Neural progenitor cell (in vitro differentiated cells): ENCODE results near the gene PDP2. TPM values are rescaled to one million over a fixed set of nuclear protein-coding genes. Genes with fewer than 3 reads are reported as not detected.
A peak's percentile ranks its signal among the peaks of the same experiment; 100 is the strongest.

Experiments
- DNase-seq: peaks from one replicate; pipeline ENCODE4 v3.0.0-alpha.2; 2016; ENCODE audit warnings: low spot score
- H2AFZ ChIP-seq: fragments of 200-600 bp; sonication (generic); replicated peaks from 2 replicates; pipeline ENCODE4 v1.6.1; 2016; ENCODE audit warnings: antibody characterized with exemption
- H3F3A ChIP-seq: fragments of 200-600 bp; sonication (generic); 2 replicates; pipeline ENCODE4 v1.6.1; 2016; ENCODE audit warnings: antibody characterized with exemption, low read depth
- H3K27ac ChIP-seq: fragments of 200-600 bp; sonication (generic); 2 replicates; pipeline ENCODE4 v1.5.1; 2016; ENCODE audit warnings: mild to moderate bottlenecking
- H3K27me3 ChIP-seq: fragments of 200-600 bp; sonication (generic); 2 replicates; pipeline ENCODE4 v1.6.1; 2016; ENCODE audit warnings: mild to moderate bottlenecking, moderate library complexity
- H3K36me3 ChIP-seq: fragments of 200-600 bp; sonication (generic); 2 replicates; pipeline ENCODE4 v1.5.1; 2016
- H3K4me1 ChIP-seq: fragments of 200-600 bp; sonication (generic); 2 replicates; pipeline ENCODE4 v1.6.1; 2016; ENCODE audit warnings: mixed run types
- H3K4me2 ChIP-seq: fragments of 200-600 bp; sonication (generic); 2 replicates; pipeline ENCODE4 v1.6.1; 2016
- H3K4me3 ChIP-seq: fragments of 200-600 bp; sonication (generic); 2 replicates; pipeline ENCODE4 v1.5.1; 2016
- H3K79me2 ChIP-seq: fragments of 200-600 bp; sonication (generic); 2 replicates; pipeline ENCODE4 v1.6.1; 2016; ENCODE audit warnings: low read depth
- H3K9ac ChIP-seq: fragments of 200-600 bp; sonication (generic); 2 replicates; pipeline ENCODE4 v1.6.1; 2016
- H3K9me3 ChIP-seq: fragments of 200-600 bp; sonication (generic); 2 replicates; pipeline ENCODE4 v1.5.1; 2016; ENCODE audit warnings: low read depth
- H4K20me1 ChIP-seq: fragments of 200-600 bp; sonication (generic); 2 replicates; pipeline ENCODE4 v1.6.1; 2016; ENCODE audit warnings: low read depth
- H3K27ac Mint-ChIP-seq: 3 replicates; pipeline ENCODE4 v1.8.0; 2021; ENCODE audit warnings: mixed read lengths
- H3K27me3 Mint-ChIP-seq: 2 replicates; pipeline ENCODE4 v1.8.0; 2022; ENCODE audit warnings: low read depth, mild to moderate bottlenecking, inconsistent platforms, moderate library complexity, mixed read lengths; ENCODE audit not compliant: insufficient read depth
- H3K36me3 Mint-ChIP-seq: 3 replicates; pipeline ENCODE4 v1.8.0; 2021; ENCODE audit warnings: mixed read lengths
- H3K4me1 Mint-ChIP-seq: 3 replicates; pipeline ENCODE4 v1.8.0; 2021; ENCODE audit warnings: mixed read lengths
- H3K4me3 Mint-ChIP-seq: 3 replicates; pipeline ENCODE4 v1.8.0; 2021; ENCODE audit warnings: mild to moderate bottlenecking, moderate library complexity, mixed read lengths
- H3K9me3 Mint-ChIP-seq: 3 replicates; pipeline ENCODE4 v1.8.0; 2020; ENCODE audit warnings: mixed read lengths
- CTCF ChIP-seq: fragments of 200-600 bp; sonication (generic); IDR thresholded peaks from 2 replicates; pipeline ENCODE4 v1.5.1; 2017; ENCODE audit warnings: antibody characterized with exemption, mild to moderate bottlenecking
- EZH2 ChIP-seq: fragments of 200-600 bp; sonication (generic); IDR thresholded peaks from 2 replicates; pipeline ENCODE4 v1.6.1; 2017; ENCODE audit warnings: antibody characterized with exemption, mild to moderate bottlenecking, moderate library complexity
- EZH2phosphoT487 ChIP-seq: fragments of 200-600 bp; sonication (generic); IDR thresholded peaks from 2 replicates; pipeline ENCODE4 v1.6.1; 2017; ENCODE audit warnings: antibody characterized with exemption
- total RNA-seq: library from RNA; depleted of rRNA; stranded (reverse); fragments of >200 nt; gene quantifications from 2 replicates; pipeline ENCODE4 v1.2.3, GENCODE V29; 2015; ENCODE audit warnings: low replicate concordance

PDP2 gene
- total RNA-seq, 1 donor from 2014 or later, result 6.6 TPM

GRCh38 chr16:66903544-66904427 lies 23.5 kb downstream of the PDP2 start:
- peak overlapping the region; percentile 83 for H3K27ac Mint-ChIP-seq
- H3F3A ChIP-seq, result no peaks in the 10 kb centered on the region
- H3K27me3 ChIP-seq, result no peaks in the 10 kb centered on the region
- no peaks in the 10 kb centered on the region for H3K4me1 ChIP-seq
- DNase-seq, result no peak
- H3K4me3 ChIP-seq, result no peak overlapping the region
- no peak overlapping the region for H3K9ac ChIP-seq
- H3K4me3 Mint-ChIP-seq, result no peak overlapping the region
- no peaks in the 10 kb centered on the region for H3K36me3 ChIP-seq
- peaks cover 12% of the 10 kb centered on the region for H3K27me3 Mint-ChIP-seq
- no peaks in the 10 kb centered on the region for H3K9me3 Mint-ChIP-seq
- H3K27ac ChIP-seq, result no peak overlapping the region
- no peak overlapping the region for H2AFZ ChIP-seq
- TF ChIP-seq EZH2 (no peak), EZH2phosphoT487 (no peak), CTCF (no peak)
- no peaks in the 10 kb centered on the region for H3K79me2 ChIP-seq
- H4K20me1 ChIP-seq, result no peaks in the 10 kb centered on the region
- H3K4me2 ChIP-seq, result no peak overlapping the region
- H3K9me3 ChIP-seq, result no peaks in the 10 kb centered on the region
- H3K4me1 Mint-ChIP-seq, result peaks cover 37% of the 10 kb centered on the region
- H3K36me3 Mint-ChIP-seq, result no peaks in the 10 kb centered on the region

GRCh38 chr16:66904428-66904845 lies 24.1 kb downstream of the PDP2 start:
- peaks cover 9% of the 10 kb centered on the region for H3K27me3 Mint-ChIP-seq
- H3K36me3 ChIP-seq, result no peaks in the 10 kb centered on the region
- no peak overlapping the region for H3K27ac ChIP-seq
- peaks cover 34% of the 10 kb centered on the region for H3K4me1 Mint-ChIP-seq
- H3K4me3 Mint-ChIP-seq, result no peak overlapping the region
- no peaks in the 10 kb centered on the region for H3K36me3 Mint-ChIP-seq
- H3K9me3 Mint-ChIP-seq, result no peaks in the 10 kb centered on the region
- H3K79me2 ChIP-seq, result no peaks in the 10 kb centered on the region
- H2AFZ ChIP-seq, result no peak overlapping the region
- H3K9me3 ChIP-seq, result no peaks in the 10 kb centered on the region
- H3K9ac ChIP-seq, result no peak overlapping the region
- no peaks in the 10 kb centered on the region for H3K27me3 ChIP-seq
- no peak for DNase-seq
- no peak overlapping the region for H3K4me2 ChIP-seq
- no peak overlapping the region for H3K4me3 ChIP-seq
- H3K27ac Mint-ChIP-seq, result no peak overlapping the region
- H3F3A ChIP-seq, result no peaks in the 10 kb centered on the region
- TF ChIP-seq EZH2phosphoT487, result no peak
- TF ChIP-seq CTCF, result no peak
- TF ChIP-seq EZH2, result no peak
- H3K4me1 ChIP-seq, result no peaks in the 10 kb centered on the region
- no peaks in the 10 kb centered on the region for H4K20me1 ChIP-seq

GRCh38 chr16:66904846-66905632 lies 24.7 kb downstream of the PDP2 start:
- no peak for DNase-seq
- TF ChIP-seq EZH2phosphoT487 (no peak), CTCF (no peak), EZH2 (no peak)
- no peak overlapping the region for H3K27ac Mint-ChIP-seq
- H3K9me3 Mint-ChIP-seq, result no peaks in the 10 kb centered on the region
- Histone ChIP-seq H2AFZ (no peak overlapping the region), H3K4me3 (no peak overlapping the region), H3K9me3 (no peaks in the 10 kb centered on the region), H3K79me2 (no peaks in the 10 kb centered on the region), H3F3A (no peaks in the 10 kb centered on the region), H3K4me2 (no peak overlapping the region), H3K36me3 (no peaks in the 10 kb centered on the region), H3K27me3 (no peaks in the 10 kb centered on the region), H4K20me1 (no peaks in the 10 kb centered on the region), H3K9ac (no peak overlapping the region), H3K27ac (no peak overlapping the region), H3K4me1 (no peaks in the 10 kb centered on the region)
- H3K36me3 Mint-ChIP-seq, result no peaks in the 10 kb centered on the region
- H3K4me3 Mint-ChIP-seq, result no peak overlapping the region
- H3K4me1 Mint-ChIP-seq, result peaks cover 28% of the 10 kb centered on the region
- H3K27me3 Mint-ChIP-seq, result peaks cover 13% of the 10 kb centered on the region
